GM12878 (cell line): ENCODE data around the gene ANXA2R. TPM values are rescaled to one million over a fixed set of nuclear protein-coding genes. Genes with fewer than 3 reads are reported as not detected.

Experiments used
- ATF7 ChIP-seq: fragments of 450-650 bp; IDR thresholded peaks from 2 replicates; pipeline ENCODE4 v1.6.1; 2016; ENCODE audit warnings: low read depth, mild to moderate bottlenecking
- BHLHE40 ChIP-seq, 2 experiments: fragments of 450-650 bp in 1 of 2; IDR thresholded peaks; 2 replicates each; pipeline ENCODE4 v1.6.1; 2011 to 2017; ENCODE audit warnings: low read depth in 2 of 2, borderline replicate concordance in 1 of 2, improper control_type of control experiment in 1 of 2, low read length in 1 of 2, mild to moderate bottlenecking in 1 of 2
- CBFB ChIP-seq: IDR thresholded peaks from 2 replicates; pipeline ENCODE4 v1.6.1; 2016; ENCODE audit warnings: antibody characterized with exemption, low read depth
- DPF2 ChIP-seq: fragments of 450-650 bp; IDR thresholded peaks from 2 replicates; pipeline ENCODE4 v1.6.1; 2017; ENCODE audit warnings: mild to moderate bottlenecking
- E2F8 ChIP-seq: fragments of 450-650 bp; IDR thresholded peaks from 2 replicates; pipeline ENCODE4 v1.6.1; 2018; ENCODE audit warnings: mild to moderate bottlenecking, low read depth, moderate library complexity; ENCODE audit not compliant: partially characterized antibody
- ELK1 ChIP-seq: IDR thresholded peaks from 2 replicates; pipeline ENCODE4 v1.6.1; 2012; ENCODE audit warnings: low read depth, low read length, improper control_type of control experiment
- FOXM1 ChIP-seq: IDR thresholded peaks from 2 replicates; pipeline ENCODE4 v1.6.1; 2012; ENCODE audit warnings: low read depth, mild to moderate bottlenecking, inconsistent platforms, low read length, moderate library complexity
- HCFC1 ChIP-seq: fragments of 150-350 bp; IDR thresholded peaks from 2 replicates; pipeline ENCODE4 v1.6.1; 2014; ENCODE audit warnings: low read length
- POLR2AphosphoS2 ChIP-seq: IDR thresholded peaks from 2 replicates; pipeline ENCODE4 v1.6.1; 2011; ENCODE audit warnings: low read depth, mild to moderate bottlenecking, low read length, improper control_type of control experiment, moderate library complexity
- POU2F2 ChIP-seq: IDR thresholded peaks from 3 replicates; pipeline ENCODE4 v1.6.1; 2011; ENCODE audit warnings: low read depth, mild to moderate bottlenecking, low read length, borderline replicate concordance
- RAD51 ChIP-seq: fragments of 450-650 bp; IDR thresholded peaks from 2 replicates; pipeline ENCODE4 v1.6.1; 2016; ENCODE audit warnings: moderate library complexity, mild to moderate bottlenecking, inconsistent platforms
- RUNX3 ChIP-seq: IDR thresholded peaks from 2 replicates; pipeline ENCODE4 v1.6.1; 2012; ENCODE audit warnings: low read length, inconsistent platforms
- SIN3A ChIP-seq: IDR thresholded peaks from 2 replicates; pipeline ENCODE4 v1.6.1; 2012; ENCODE audit warnings: low read depth, low read length, improper control_type of control experiment
- SIX5 ChIP-seq: IDR thresholded peaks from 2 replicates; pipeline ENCODE4 v1.6.1; 2011; ENCODE audit warnings: mild to moderate bottlenecking, low read depth, low read length, moderate library complexity; ENCODE audit not compliant: severe bottlenecking
- SMAD1 ChIP-seq: fragments of 450-650 bp; IDR thresholded peaks from 2 replicates; pipeline ENCODE4 v1.6.1; 2018; ENCODE audit warnings: mild to moderate bottlenecking, low read depth; ENCODE audit not compliant: partially characterized antibody
- SMARCA5 ChIP-seq: fragments of 450-650 bp; IDR thresholded peaks from 2 replicates; pipeline ENCODE4 v1.6.1; 2017; ENCODE audit warnings: mild to moderate bottlenecking
- SRF ChIP-seq, 2 experiments: IDR thresholded peaks; 2 replicates each; pipeline ENCODE4 v1.6.1; 2011; ENCODE audit warnings: low read depth in 2 of 2, low read length in 2 of 2, mild to moderate bottlenecking in 1 of 2, moderate library complexity in 1 of 2
- SUZ12 ChIP-seq: fragments of 200-600 bp; sonication (generic); IDR thresholded peaks from one replicate; pipeline ENCODE4 v1.6.1; 2018; ENCODE audit warnings: antibody characterized with exemption, mild to moderate bottlenecking; ENCODE audit not compliant: unreplicated experiment
- TARDBP ChIP-seq: IDR thresholded peaks from 2 replicates; pipeline ENCODE4 v1.6.1; 2016; ENCODE audit warnings: borderline replicate concordance
- ZNF622 ChIP-seq: fragments of 450-650 bp; IDR thresholded peaks from 2 replicates; pipeline ENCODE4 v1.6.1; 2017; ENCODE audit warnings: mild to moderate bottlenecking, inconsistent platforms
- ZNF687 ChIP-seq: fragments of 450-650 bp; IDR thresholded peaks from 2 replicates; pipeline ENCODE4 v1.6.1; 2017; ENCODE audit warnings: mild to moderate bottlenecking, moderate library complexity
- ZZZ3 ChIP-seq: IDR thresholded peaks from 2 replicates; pipeline ENCODE4 v1.6.1; 2011; ENCODE audit warnings: low read depth; ENCODE audit not compliant: control insufficient read depth, insufficient read length
- polyA plus RNA-seq, 11 experiments: library from polyadenylated mRNA; depleted of rRNA in 4 of 11; unstranded in 6 of 11; stranded (reverse) in 5 of 11; fragments of >200 nt; fragmentation: Nextera tagmentation in 4 of 11; fragmentation: Illumina TruSeq in 1 of 11; extraction: Ambion mirVana in 4 of 11; extraction: Trizol in 1 of 11; gene quantifications; 1 replicate in 1 of 11; 2 replicates in 10 of 11; pipeline versions ENCODE4 v1.2.1 to v1.2.3, GENCODE V29; 2011 to 2016; ENCODE audit warnings: inconsistent platforms in 2 of 11, missing spikeins in 2 of 11, low read depth in 1 of 11
- total RNA-seq, 4 experiments: library from RNA; depleted of rRNA in 3 of 4; stranded (reverse); fragments of >200 nt in 3 of 4; fragmentation: Illumina TruSeq in 1 of 4; extraction: Trizol in 1 of 4; gene quantifications; 2 replicates each; pipeline versions ENCODE4 v1.2.1 to v1.2.3, GENCODE V29; 2013 to 2021

The ANXA2R gene
- total and polyA plus RNA-seq, 10 of the 15 experiments (the other 5 are each of a cell fraction or from before 2014, with no cell fraction given), result 2.3 to 7.8 (median 4.4) TPM

GRCh38 chr5:43042626-43043399 is 2.7 kb upstream of the ANXA2R start (continued):
- TF ChIP-seq POLR2AphosphoS2, result no peak
- TF ChIP-seq SMAD1, result no peak
- 0 out of 2 replicates have a peak, but pooled peaks have one; percentile 60 for TF ChIP-seq DPF2
- TF ChIP-seq SIN3A, result peak; percentile 66; the same call in 1 of the 2 replicates
- peak; percentile 36; the same call in 1 of the 2 replicates for TF ChIP-seq CBFB
- TF ChIP-seq SIX5, result no peak
- no peak; the same call in 1 of the 2 replicates for TF ChIP-seq HCFC1
- peak; percentile 23 to 47; a peak in 1 of 4 replicates for TF ChIP-seq BHLHE40 (IDR thresholded peaks at IDR 0.05; ENCODE audit: borderline replicate concordance in 1 of 2, low read depth in 2 of 2, low read length in 1 of 2)
- peak; percentile 54; the same call in 2 of the 3 replicates for TF ChIP-seq POU2F2
- 0 out of 4 replicates have a peak, but pooled peaks of 1 of the 2 experiments have one; percentile 11 for TF ChIP-seq SRF (IDR thresholded peaks at IDR 0.05; ENCODE audit: low read depth in 2 of 2, low read length in 2 of 2)
- TF ChIP-seq ZZZ3, result no peak
- 0 out of 2 replicates have a peak, but pooled peaks have one; percentile 60 for TF ChIP-seq TARDBP
- peak; percentile 86; the same call in 1 of the 2 replicates for TF ChIP-seq ZNF687
- TF ChIP-seq RAD51, result 0 out of 2 replicates have a peak, but pooled peaks have one; percentile 4
- no peak for TF ChIP-seq ATF7
- no peak for TF ChIP-seq SUZ12
- peak; percentile 21; the same call in 1 of the 2 replicates for TF ChIP-seq ELK1
- TF ChIP-seq SMARCA5, result peak; percentile 84
- no peak for TF ChIP-seq FOXM1
- no peak for TF ChIP-seq E2F8
- TF ChIP-seq RUNX3, result peak; percentile 77
- TF ChIP-seq ZNF622, result no peak
